Uterus (tissue), 4 donors: ENCODE results near the gene DAND5. TPM values are rescaled to one million over a fixed set of nuclear protein-coding genes. Genes with fewer than 3 reads are reported as not detected.
A peak's percentile ranks its signal among the peaks of the same experiment; 100 is the strongest.

Source experiments
- DNase-seq, 2 donors: peaks; one replicate each; pipeline ENCODE4 v3.0.0-alpha.2; 2019 to 2020
- H3K27ac ChIP-seq, 2 donors: fragments of 200-600 bp; sonication (generic); 1 replicate in 1 of 2; 2 replicates in 1 of 2; pipeline ENCODE4 v1.5.1; 2016 to 2018
- H3K27me3 ChIP-seq, 2 donors: fragments of 200-600 bp; sonication (generic); one replicate each; pipeline ENCODE4 v1.5.1; 2018 to 2019; ENCODE audit warnings: control low read depth in 1 of 2
- H3K36me3 ChIP-seq, 2 donors: fragments of 200-600 bp; sonication (generic); one replicate each; pipeline ENCODE4 v1.5.1; 2019; ENCODE audit warnings: control low read depth in 1 of 2
- H3K4me1 ChIP-seq, 2 donors: fragments of 200-600 bp; sonication (generic); one replicate each; pipeline ENCODE4 v1.5.1; 2018 to 2019; ENCODE audit warnings: control low read depth in 1 of 2
- H3K4me3 ChIP-seq, 2 donors: fragments of 200-600 bp; sonication (generic); 1 replicate in 1 of 2; 2 replicates in 1 of 2; pipeline ENCODE4 v1.5.1; 2018 to 2019; ENCODE audit warnings: mild to moderate bottlenecking in 1 of 2
- H3K9me3 ChIP-seq, 2 donors: fragments of 200-600 bp; sonication (generic); one replicate each; pipeline ENCODE4 v1.5.1; 2019; ENCODE audit warnings: control low read depth in 1 of 2
- CTCF ChIP-seq, 4 experiments: fragments of 200-600 bp in 2 of 4; fragments of 450-650 bp in 2 of 4; sonication (generic) in 2 of 4; IDR thresholded peaks; one replicate each; pipeline ENCODE4 v1.5.1; 2016 to 2019; ENCODE audit warnings: antibody characterized with exemption in 4 of 4, mild to moderate bottlenecking in 2 of 4, moderate library complexity in 1 of 4
- POLR2A ChIP-seq, 2 donors: fragments of 450-650 bp; IDR thresholded peaks; one replicate each; pipeline ENCODE4 v1.6.1; 2016; ENCODE audit warnings: antibody characterized with exemption in 2 of 2, mild to moderate bottlenecking in 1 of 2, moderate library complexity in 1 of 2
- intact Hi-C: fragments of 100-400 bp; cut with DNase I; formaldehyde crosslinking; loops from one replicate; pipeline ENCODE4 v1.15.1; 2023; ENCODE audit warnings: low total_unique reads
- total RNA-seq, 4 donors: library from RNA; depleted of rRNA in 3 of 4; stranded (reverse); fragments of >200 nt in 3 of 4; gene quantifications; one replicate each; pipeline versions ENCODE4 v1.1.0 to v1.2.4, GENCODE V29; 2014 to 2023
- donor health status: DM: yes; HTN: yes; CAD: no.

DAND5 gene
- total RNA-seq, 4 donors from 2014 or later: 0.14 TPM; not detected in 3

- no peak for DNase-seq
- H3K36me3 ChIP-seq: no peaks in the 10 kb centered on the region
Measured at GRCh38 chr19:12943437-12944044, 25.8 kb upstream of the DAND5 start.

GRCh38 chr19:12944104-12944674 is 25.2 kb upstream of the DAND5 start:
- Histone ChIP-seq H3K4me3 (no peak overlapping the region), H3K36me3 (no peaks in the 10 kb centered on the region), H3K4me1 (peaks cover 7 to 18% of the 10 kb centered on the region in 2 donors), H3K9me3 (no peaks in the 10 kb centered on the region), H3K27ac (no peak overlapping the region), H3K27me3 (no peaks in the 10 kb centered on the region)
- intact Hi-C loops: no loop called here
- no peak for DNase-seq
- TF ChIP-seq CTCF (IDR thresholded peaks at IDR 0.05): no peak
- no peak for TF ChIP-seq POLR2A (IDR thresholded peaks at IDR 0.05)

More at GRCh38 chr19:12943437-12944044, 25.8 kb upstream of the DAND5 start:
- Histone ChIP-seq H3K27ac (no peak overlapping the region), H3K27me3 (no peaks in the 10 kb centered on the region), H3K4me3 (no peak overlapping the region), H3K4me1 (peaks cover 7 to 18% of the 10 kb centered on the region in 2 donors), H3K9me3 (no peaks in the 10 kb centered on the region)
- TF ChIP-seq POLR2A (IDR thresholded peaks at IDR 0.05) (no peak), CTCF (IDR thresholded peaks at IDR 0.05) (no peak)
- intact Hi-C loops: no loop called here

- intact Hi-C loops: no loop called here
- Histone ChIP-seq H3K36me3 (no peaks in the 10 kb centered on the region), H3K27ac (peak within 1 kb of the TSS; percentile 72 to 99), H3K9me3 (no peaks in the 10 kb centered on the region), H3K27me3 (no peaks in the 10 kb centered on the region), H3K4me1 (peaks cover 0 to 5% of the 10 kb centered on the region in 2 donors), H3K4me3 (peak within 1 kb of the TSS; percentile 77 to 99)
- DNase-seq: peak; percentile 97 to 98
- TF ChIP-seq CTCF (IDR thresholded peaks at IDR 0.05) (peak in 2 of 4 experiments; percentile 27 to 47), POLR2A (IDR thresholded peaks at IDR 0.05) (peak; percentile 78 to 93)
Measured at GRCh38 chr19:12945479-12946091, 23.8 kb upstream of the DAND5 start, which contains the start of gene RAD23A. Gene RAD23A (plus strand): TSS chr19:12945862. CDS start chr19:12945949, 87 bp downstream.

GRCh38 chr19:12946092-12946721 is 23.2 kb upstream of the DAND5 start:
- Histone ChIP-seq H3K27ac (peak overlapping the region; percentile 72 to 99), H3K4me3 (peak overlapping the region; percentile 77 to 99), H3K27me3 (no peaks in the 10 kb centered on the region), H3K4me1 (no peaks in the 10 kb centered on the region), H3K9me3 (no peaks in the 10 kb centered on the region), H3K36me3 (no peaks in the 10 kb centered on the region)
- intact Hi-C loops: no loop called here
- DNase-seq: peak; percentile 52 to 72
- TF ChIP-seq POLR2A (IDR thresholded peaks at IDR 0.05) (no peak), CTCF (IDR thresholded peaks at IDR 0.05) (no peak)
